ENCODE data around the gene FTO. TPM values are rescaled to one million over a fixed set of nuclear protein-coding genes. Genes with fewer than 3 reads are reported as not detected.
A peak's percentile ranks its signal among the peaks of the same experiment; 100 is the strongest.

FTO gene
- total RNA-seq, 2 donors from 2014 or later, result 47.5 to 50.4 TPM

GRCh38 chr16:53948734-53949430 is 244.9 kb downstream of the FTO start:
- Histone ChIP-seq H3K9me3 (no peaks in the 10 kb centered on the region), H3K27me3 (no peaks in the 10 kb centered on the region), H3K4me3 (no peak overlapping the region), H3K36me3 (replicated peaks in 1 of 2; ENCODE audit: insufficient read depth in 1 of 2, low read depth in 2 of 2) (no peaks in the 10 kb centered on the region), H3K27ac (no peak overlapping the region), H3K4me1 (peaks cover 8% of the 10 kb centered on the region)
- ATAC-seq (no peak), DNase-seq (no peak)
- intact Hi-C loops (cut with DNase I), result no loop called here
- TF ChIP-seq POLR2A (IDR thresholded peaks at IDR 0.05) (no peak), CTCF (IDR thresholded peaks at IDR 0.05) (no peak)
- 88 to 90% methylated on average over 3 of the region's 3 CpGs for WGBS, 2 donors

- DNase-seq (no peak), ATAC-seq (no peak)
- WGBS, 2 donors, result 80 to 81% methylated on average over 6 of the region's 6 CpGs
- TF ChIP-seq CTCF (IDR thresholded peaks at IDR 0.05) (no peak), POLR2A (IDR thresholded peaks at IDR 0.05) (no peak)
- H3K27ac ChIP-seq, result no peak overlapping the region
- intact Hi-C loops (cut with DNase I), result no loop called here
- H3K36me3 ChIP-seq (replicated peaks in 1 of 2; ENCODE audit: insufficient read depth in 1 of 2, low read depth in 2 of 2), result no peaks in the 10 kb centered on the region
- H3K4me1 ChIP-seq, result peaks cover 8% of the 10 kb centered on the region
- H3K4me3 ChIP-seq, result no peak overlapping the region
- H3K27me3 ChIP-seq, result no peaks in the 10 kb centered on the region
- H3K9me3 ChIP-seq, result no peaks in the 10 kb centered on the region
Observed at GRCh38 chr16:53949715-53950410, 245.9 kb downstream of the FTO start.

GRCh38 chr16:53950677-53951076 is 246.7 kb downstream of the FTO start:
- H3K27ac ChIP-seq, result no peak overlapping the region
- intact Hi-C loops (cut with DNase I), result no loop called here
- ATAC-seq, result no peak
- no peaks in the 10 kb centered on the region for H3K9me3 ChIP-seq
- H3K27me3 ChIP-seq, result no peaks in the 10 kb centered on the region
- TF ChIP-seq POLR2A (IDR thresholded peaks at IDR 0.05) (no peak), CTCF (IDR thresholded peaks at IDR 0.05) (no peak)
- H3K36me3 ChIP-seq (replicated peaks in 1 of 2; ENCODE audit: insufficient read depth in 1 of 2, low read depth in 2 of 2), result no peaks in the 10 kb centered on the region
- peak in 1 of 4 donors; percentile 2 for DNase-seq
- H3K4me1 ChIP-seq, result peaks cover 8% of the 10 kb centered on the region
- H3K4me3 ChIP-seq, result no peak overlapping the region
- WGBS, 2 donors, result 92% methylated on average over 5 of the region's 5 CpGs

GRCh38 chr16:53952215-53953208 is 248.6 kb downstream of the FTO start:
- no peaks in the 10 kb centered on the region for H3K9me3 ChIP-seq
- H3K36me3 ChIP-seq (replicated peaks in 1 of 2; ENCODE audit: insufficient read depth in 1 of 2, low read depth in 2 of 2), result no peaks in the 10 kb centered on the region
- ATAC-seq, result no peak
- DNase-seq, result no peak
- WGBS, 2 donors, result 77 to 79% methylated on average over 7 of the region's 7 CpGs
- H3K27ac ChIP-seq, result no peak overlapping the region
- no peaks in the 10 kb centered on the region for H3K27me3 ChIP-seq
- H3K4me3 ChIP-seq, result no peak overlapping the region
- TF ChIP-seq POLR2A (IDR thresholded peaks at IDR 0.05) (no peak), CTCF (IDR thresholded peaks at IDR 0.05) (no peak)
- peaks cover 8% of the 10 kb centered on the region for H3K4me1 ChIP-seq
- intact Hi-C loops (cut with DNase I), result no loop called here
